Ecto neural progenitor cell (in vitro differentiated cells): Measurements from ENCODE around the gene IKBIP.
"Not testable (repeated sequence)": the region's sequence is repeated elsewhere in the genome, so short reads cannot be mapped to it uniquely, and the experiment has no call there.

Experiments used
- DNase-seq: peaks from one replicate; pipeline ENCODE4 v3.0.0-alpha.2; 2018; ENCODE audit warnings: low spot score

The IKBIP gene

DNA sequence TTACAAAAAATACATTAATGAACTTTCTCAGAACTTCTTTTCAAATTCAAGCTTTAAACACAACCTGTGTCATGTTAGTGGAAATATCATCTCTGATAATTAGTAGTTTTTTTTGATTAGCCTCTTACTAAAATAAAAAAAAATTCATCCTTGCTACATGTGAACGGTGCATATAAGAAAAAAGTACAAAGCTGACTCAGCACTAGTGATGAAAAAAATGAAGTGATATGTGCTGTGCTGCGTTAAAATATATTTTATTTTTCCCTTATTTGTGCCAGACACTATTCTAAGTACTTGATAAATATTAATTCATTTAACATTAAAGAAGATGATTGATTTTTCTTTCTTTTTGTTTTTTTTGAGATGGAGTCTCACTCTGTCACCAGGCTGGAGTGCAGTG is 7.5 kb downstream of the IKBIP start:
- DNase-seq: no peak

DNA sequence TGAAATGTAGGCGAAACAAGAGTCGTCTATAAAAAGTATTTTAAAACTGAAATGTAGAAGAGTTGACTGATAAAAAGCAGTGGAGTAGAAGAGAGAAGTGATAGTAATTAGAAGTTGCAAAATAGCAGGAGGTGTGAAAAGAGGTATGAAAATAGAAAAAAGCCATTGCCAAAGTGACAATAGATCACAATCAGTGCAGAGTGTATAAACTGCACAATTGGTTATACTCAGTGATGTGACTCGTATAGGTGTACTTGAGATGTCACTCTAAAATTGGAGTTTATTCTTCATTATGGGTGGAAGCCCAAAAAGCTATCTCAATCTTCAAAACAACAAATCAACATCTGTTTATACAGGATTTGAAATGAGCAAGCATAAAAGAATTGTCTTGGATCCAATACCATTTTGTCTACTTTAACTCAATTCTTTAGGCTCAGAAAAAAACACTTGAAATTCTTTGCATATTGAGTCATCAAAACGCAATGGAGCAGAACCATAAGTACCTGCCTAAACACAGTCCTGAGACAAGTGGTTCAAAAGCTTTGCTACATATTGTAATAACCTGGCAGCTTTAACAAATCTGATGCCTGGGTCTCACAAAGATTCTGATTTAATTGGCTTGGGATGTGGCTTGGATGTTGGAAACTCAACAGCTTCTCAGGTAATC is 8.8 kb downstream of the IKBIP start:
- DNase-seq: no peak

DNA sequence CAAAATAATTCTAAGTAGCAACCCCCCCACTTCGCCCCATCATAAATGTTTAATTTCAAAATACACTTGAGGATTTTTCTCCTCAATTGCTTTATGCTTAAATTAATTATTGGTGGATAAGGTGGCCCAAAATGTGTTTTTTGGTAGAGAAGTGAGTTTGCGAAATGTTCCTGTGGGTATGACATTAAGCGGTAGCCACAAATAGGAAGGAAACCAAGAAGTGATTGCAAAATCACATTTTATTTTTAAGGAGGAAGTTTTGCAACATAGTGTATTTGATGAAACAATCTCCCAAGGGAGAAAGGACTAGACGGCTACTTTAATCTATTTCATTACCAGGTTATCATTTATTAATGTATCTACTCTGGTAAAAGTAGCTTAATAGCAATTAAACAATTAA is 25.6 kb downstream of the IKBIP start:
- DNase-seq: no peak

DNA sequence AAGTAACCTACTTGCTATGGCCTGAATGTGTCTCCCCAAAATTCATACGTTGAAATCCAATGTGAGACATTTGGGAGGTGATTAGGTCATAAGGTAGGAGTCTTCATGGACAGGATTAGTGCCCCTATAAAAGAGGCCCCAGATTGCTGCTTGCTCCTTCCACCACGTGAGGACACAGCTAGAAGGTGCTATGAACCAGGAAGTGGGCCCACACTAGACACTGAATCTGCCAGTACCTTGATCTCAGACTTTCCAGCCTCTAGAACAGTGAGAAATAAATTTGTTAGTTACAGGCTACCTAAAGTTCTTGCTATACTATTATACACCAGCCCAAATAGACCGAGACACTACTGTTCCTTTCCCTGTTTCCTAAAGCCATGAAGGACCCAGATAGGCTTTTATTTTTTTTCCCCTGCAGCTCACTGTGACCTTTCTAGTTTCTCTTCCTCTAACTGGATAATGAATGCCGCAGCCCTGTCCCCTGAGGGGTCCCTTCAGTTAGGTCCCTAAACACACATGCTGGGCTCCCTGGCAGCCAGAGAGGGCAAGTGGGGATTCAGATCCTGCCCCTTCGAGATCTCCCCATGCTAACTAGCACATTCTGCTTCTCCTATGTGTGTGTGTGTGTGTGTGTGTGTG is 31.8 kb downstream of the IKBIP start:
- no peak for DNase-seq

DNA sequence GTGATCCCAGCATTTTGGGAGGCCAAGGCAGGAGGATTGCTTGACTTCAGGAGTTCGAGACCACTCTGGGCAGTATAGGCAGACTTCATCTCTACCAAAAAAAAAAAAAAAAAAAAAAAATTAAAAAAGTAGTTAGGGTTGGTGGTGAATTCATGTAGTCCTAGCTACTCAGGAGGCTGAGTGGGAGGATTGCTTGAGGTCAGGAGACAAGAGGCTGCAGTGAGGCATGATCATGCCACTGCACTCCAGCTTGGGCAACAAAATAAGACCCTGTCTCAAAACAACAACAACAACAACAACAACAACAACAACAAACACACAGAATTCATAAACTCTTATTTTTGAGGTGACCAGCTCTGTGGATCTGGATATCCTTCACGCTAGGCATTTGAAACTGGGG is 34.0 kb downstream of the IKBIP start:
- DNase-seq: no peak

DNA sequence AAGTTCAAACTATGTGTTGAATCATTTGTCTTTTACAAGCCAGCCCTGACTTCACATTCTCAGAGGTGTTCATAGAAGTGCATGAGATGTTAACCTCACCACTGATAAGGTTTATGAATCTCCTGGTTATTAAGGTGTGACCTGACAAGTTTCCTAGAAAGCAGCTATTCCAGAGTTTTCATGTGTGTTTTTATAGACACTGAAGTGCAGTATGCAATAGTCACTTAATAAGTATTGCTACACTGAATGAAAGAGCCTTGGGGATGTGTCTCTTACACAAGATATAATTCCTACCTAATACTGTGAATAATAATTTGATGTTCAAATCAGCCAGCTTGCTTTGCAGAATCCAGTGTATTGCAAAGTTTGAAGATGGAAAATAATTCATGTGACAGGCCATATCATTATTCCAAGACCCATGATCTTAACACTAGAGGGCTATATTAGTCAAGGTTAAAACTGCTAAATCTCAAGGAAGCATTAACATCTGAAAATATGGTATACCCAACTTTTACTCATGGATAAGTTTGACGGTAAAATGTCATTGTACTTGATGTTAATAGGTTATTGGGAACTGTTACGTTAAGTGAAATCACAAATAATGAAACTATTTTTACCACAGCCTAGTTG is 38.1 kb downstream of the IKBIP start:
- no peak for DNase-seq

DNA sequence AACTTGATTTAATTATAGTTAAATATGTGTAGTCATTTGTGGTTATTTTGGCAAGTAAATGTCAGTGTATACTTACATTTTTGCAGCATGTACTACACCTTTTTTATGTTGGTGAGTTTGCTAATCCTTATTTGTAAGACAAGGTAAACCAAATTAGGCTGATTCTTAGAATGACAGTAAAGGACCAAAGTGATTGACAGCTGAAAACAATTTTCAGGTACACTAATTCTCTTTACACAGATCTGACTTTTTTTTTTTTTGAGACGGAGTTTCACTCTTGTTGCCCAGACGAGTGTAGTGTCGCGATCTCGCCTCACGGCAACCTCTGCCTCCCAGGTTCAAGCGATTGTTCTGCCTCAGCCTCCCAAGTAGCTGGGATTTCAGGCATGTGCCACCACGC is 42.7 kb downstream of the IKBIP start:
- no peak for DNase-seq

DNA sequence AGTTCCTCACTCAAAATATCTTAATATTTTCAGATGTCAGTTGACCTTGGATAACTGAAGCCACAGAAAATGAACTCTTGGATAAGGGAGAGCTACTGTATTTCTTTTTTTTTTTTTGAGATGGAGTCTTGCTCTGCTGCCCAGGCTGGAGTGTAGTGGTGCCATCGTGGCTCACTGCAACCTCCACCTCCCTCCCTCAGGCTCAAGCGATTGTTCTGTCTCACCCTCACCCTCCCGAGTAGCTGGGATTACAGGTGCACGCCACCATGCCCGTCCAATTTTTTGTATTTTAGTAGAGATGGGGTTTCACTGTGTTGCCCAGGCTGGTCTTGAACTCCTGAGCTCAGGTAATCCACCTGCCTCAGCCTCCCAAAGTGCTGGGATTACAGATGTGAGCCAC is 47.3 kb downstream of the IKBIP start:
- DNase-seq: not testable (repeated sequence)

DNA sequence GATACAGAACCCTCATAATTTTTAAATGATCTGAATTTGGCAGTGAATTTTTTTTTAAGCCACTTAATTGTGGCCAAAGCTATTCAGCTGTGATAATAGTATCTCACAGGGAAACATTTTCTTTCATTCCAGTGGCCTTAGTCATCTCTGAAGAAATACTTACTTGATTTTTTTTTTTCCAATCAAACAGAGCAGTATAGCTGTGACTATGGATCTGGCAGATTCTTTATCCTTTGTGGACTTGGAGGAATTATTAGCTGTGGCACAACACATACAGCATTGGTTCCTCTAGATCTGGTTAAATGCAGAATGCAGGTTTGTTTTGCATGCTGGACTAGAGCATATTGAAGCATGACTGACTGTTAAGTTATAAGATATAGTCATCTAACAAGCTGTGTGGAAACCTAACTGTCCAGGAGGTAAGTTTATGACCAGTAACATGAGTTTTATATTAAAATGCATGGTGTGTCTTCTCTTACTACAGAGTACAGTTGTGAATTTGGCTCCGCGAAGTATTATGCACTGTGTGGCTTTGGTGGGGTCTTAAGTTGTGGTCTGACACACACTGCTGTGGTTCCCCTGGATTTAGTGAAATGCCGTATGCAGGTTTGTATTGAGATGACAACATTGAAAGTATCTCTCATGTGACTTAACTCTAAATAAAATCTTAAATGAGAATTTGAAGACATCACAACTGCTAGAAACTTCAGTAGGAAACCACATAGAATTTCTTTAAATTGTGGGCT is 49.2 kb downstream of the IKBIP start:
- no peak for DNase-seq

DNA sequence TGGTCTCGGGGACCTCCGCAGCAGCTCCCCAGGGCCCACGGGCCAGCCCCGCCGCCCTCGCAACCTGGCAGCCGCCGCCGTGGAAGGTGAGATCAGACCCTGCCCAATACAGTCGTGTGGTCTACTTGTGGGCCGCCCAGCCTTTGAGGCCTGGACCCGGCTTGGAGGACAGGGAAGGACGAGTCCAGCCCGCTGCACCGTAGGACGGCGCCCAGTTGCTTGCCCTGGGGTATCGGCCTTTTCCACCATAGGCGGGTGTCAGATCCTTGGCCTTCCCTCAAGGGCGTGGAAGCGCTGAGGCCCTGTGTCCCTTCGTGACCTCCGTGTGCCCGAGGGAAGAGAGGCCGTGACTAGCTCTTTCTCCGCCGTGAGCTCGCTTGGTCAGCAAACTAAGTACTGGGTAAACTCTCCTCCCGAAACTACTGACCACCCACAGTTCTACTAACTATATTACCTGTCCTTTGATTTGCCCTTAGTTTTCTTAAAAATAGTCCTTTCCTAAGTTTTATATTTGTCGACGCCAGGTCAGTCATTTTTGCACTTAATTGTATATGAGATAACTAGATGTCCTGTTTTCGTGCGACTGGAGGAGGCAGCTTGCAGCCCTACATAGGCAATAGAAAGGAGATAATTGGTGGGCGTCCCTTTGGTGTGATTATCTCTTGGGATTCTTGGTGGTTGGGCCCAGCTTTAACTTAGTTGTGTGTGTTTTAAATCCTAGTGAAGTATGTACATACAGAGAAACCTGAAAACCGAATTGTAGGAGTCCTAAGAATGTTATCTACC is 50.3 kb downstream of the IKBIP start:
- DNase-seq: no peak

DNA sequence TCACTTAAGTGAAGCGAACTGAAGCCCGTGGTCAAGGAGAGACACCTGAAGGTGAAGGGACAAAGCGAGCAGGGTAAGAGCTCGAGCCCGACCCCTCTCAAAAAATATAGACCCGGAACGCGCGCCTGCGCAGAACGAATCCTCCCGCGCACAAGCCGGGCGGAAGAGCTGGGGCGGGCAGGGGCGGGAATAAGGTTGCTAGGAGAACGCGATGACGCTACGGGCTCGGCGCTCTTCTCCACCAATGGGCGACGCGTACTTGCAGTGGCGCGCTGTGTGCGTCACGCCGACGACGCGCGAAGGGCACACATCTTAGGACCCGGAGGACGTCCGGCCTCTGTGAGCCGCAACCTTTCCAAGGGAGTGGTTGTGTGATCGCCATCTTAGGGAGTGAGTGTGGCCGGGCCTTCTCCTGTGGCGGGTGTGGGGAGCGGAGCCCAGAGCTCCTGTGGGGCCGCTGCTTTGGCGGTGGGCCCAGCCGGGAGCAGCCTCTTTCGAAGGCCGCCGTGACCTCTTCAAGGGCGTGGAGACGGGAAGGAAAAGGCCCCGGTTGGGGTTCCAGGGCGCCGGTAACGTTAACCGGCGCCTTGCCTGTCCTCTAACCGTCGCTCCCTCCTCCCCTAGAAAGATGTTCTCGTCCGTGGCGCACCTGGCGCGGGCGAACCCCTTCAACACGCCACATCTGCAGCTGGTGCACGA is 51.1 kb downstream of the IKBIP start, which contains the start of gene SLC25A3:
TSS of gene SLC25A3 (plus strand) at position 336 of the 699 bp plus-strand sequence. CDS start at position 629, 293 bp downstream.
- peak; percentile 99 for DNase-seq

DNA sequence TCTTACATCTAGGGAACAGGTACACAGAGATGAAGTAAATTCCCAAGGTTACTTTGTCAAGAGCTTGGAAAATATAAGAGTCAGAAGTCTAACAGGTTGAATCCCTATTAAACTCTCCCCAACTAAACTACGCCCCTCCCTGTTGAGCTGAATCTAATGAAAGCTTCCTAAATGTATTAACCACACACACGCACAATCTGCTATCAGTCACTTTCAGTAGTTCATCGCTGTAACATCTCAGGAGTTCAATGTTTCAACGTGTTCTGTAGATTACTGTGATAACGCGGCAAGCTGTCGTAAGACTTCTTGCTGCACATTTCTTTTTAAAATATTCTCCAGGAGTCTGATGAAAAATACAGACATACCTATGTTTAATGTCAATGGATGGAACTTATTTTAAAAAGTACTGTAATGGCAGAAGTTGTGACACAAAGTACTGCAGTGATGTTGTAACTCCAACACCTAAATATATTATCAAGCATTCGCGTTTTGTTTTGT is 51.7 kb downstream of the IKBIP start:
- no peak for DNase-seq

DNA sequence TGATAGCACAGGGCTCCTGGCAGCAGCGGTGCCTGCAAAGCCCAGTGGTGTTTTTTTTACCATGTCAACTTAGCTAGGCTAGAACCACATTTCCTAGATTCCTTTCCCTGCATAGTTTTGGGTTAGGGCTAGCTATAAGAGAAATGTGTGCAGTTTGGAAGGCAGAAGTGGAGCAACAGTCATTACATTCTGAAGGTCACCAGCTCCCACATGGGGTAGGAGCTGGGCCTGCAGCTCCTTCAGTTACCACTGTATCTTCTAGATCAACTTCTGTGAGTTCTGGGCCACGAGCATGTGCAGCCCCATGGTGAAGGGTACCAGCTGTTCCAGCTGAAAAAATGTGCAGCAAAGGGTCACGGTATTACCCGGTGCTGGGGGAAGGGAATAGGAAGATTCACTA is 53.4 kb downstream of the IKBIP start:
- no peak for DNase-seq

DNA sequence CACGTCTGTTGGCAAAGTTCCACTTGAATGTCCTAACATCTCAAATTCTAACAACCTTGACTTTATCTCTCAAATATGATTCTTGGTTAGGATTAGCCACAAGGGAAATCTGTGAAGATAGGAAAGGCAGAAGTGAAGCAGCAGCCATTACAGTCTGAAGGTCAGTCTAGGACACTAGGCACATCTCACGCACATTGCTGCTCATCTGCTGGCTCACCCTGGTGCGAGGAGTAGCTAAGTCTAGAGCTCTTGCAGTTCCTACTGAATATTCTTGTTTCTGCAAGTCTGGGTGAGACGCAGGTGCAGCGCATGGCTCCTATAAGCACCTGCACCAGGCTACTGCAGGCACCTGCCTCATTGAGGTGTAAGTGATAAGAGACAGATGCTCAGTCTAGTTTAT is 57.5 kb downstream of the IKBIP start:
- no peak for DNase-seq

DNA sequence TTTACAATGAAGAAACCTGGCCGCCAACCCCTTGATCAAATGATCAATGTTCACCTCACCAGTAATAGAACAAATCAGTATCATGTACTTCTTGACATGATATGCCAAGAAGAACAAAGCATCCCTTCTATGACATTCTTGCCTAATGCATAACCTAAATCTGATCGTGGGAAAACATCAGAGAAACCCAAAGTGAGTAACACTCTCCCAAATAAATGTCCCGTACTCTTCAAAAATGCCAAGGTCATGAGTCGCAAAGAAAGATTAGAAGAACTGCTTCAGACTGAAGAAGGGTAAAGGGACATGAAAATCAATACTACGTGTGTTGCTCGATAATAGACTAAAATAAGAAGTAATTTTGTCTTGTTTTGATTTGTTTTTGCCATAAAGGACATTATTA is 62.5 kb downstream of the IKBIP start:
- DNase-seq: no peak

DNA sequence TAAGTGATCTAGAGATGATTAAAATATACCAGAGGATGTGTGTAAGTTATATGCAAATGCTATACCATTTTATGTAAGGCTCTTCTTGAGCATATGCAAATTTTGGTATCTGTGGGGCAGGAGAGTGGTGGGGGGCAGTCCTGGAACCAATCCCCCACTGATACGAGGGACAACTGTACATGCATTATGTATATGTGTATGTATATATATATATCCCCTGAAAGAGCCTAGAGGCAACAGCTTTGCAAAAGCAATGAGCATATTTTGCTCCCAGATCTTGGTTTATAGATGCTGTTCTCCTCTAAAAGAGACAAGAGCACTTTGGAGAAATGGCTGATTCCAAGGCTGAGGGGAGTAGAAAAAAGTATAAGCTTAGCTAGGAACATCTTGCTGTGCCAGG is 63.5 kb downstream of the IKBIP start:
- DNase-seq: no peak

DNA sequence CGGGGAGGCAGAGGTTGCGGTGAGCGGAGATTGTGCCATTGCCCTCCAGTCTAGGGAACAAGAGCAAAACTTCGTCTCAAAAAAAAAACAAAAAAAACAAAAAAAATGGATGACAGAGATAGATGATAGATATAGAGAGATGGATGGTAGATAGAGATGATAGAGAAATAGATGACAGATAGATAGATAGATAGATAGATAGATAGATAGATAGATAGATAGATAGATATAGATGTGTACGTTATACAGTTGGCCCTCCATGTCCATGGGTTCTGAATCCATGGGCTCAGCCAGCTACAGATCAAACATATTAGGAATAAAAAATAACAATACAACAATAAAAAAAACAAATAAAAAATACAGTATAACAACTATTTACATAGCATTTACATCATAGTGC is 63.9 kb downstream of the IKBIP start:
- DNase-seq: no peak

DNA sequence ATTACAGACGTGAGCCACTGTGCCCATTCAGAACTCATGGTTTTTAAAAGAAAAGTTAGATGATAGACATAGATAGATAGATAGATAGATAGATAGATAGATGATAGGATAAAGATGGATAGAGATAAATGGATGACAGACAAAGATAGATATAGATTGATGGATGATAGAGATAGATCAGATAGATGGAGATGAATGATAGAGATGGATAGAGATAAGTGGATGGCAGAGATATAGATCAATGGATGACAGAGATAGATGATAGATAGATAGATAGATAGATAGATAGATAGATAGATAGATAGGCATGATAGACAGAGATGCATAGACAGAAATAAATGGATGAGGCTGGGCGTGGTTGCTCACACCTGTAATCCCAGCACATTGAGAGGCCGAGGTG is 64.8 kb downstream of the IKBIP start:
- no peak for DNase-seq

DNA sequence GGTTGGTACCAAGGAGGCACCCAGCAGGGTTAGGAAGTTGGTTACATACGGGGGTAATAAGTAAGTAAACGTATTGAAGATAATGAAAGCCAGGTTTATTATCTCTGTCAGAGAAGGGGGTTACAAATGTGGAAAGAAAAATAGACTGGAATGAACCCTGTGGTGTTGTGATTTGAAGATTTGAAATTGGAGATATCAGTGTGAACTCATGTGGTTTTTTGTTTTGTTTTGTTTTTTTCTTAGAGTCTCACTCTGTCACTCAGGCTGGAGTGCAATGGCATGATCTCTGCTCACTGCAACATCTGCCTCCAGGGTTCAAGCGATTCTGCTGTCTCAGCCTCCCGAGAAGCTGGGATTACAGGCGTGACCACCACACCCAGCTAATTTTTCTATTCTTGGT is 65.2 kb downstream of the IKBIP start:
- no peak for DNase-seq

DNA sequence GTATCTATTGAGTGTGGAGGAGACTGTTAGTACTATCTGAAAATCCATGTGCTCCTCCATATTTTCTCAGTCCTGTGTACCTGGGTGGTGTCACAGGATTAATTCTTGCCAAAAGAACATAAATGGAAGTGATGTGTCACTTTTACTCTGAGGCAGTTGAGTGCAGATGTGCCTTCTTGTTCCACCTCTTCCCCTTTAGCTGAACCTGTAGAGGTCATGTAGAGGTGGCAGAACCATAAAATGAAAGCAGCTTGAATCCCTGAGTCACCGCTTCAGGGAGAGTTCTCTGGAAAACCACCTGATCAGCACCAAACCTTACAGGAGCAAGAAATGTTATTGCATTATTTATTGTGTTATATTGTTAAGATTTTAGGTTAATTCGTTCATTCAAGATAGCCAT is 65.8 kb downstream of the IKBIP start:
- no peak for DNase-seq

DNA sequence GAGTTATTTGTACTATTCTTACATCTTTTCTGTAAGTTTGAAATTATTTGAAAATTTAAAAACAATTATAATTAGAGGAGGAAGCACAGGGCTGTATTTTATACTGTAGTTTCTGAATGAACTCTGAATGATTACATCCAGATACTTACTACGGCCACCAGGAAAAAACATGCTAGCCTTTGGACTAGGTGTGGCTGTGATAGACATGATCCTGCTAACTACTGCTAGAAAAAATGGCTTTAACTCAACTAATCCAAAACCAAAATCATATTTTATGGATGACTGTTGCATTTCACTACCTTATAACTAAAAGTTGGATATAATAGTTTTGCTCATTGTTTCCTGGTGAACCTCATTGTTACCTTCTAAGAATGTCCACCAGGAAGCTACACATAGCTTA is 66.2 kb downstream of the IKBIP start:
- no peak for DNase-seq
